Esophagus squamous epithelium (tissue), 5 donors: Measurements from ENCODE around the gene PBX3. TPM values are rescaled to one million over a fixed set of nuclear protein-coding genes. Genes with fewer than 3 reads are reported as not detected.
A peak's percentile ranks its signal among the peaks of the same experiment; 100 is the strongest.

Source experiments
- DNase-seq: peaks from one replicate; lab custom pipeline; 2025; lab: John Stamatoyannopoulos, UW
- H3K27ac ChIP-seq, 4 donors: fragments of 200-600 bp; sonication (generic); one replicate each; pipeline ENCODE4 v1.5.1; 2016 to 2019; ENCODE audit warnings: mild to moderate bottlenecking in 1 of 4
- H3K27me3 ChIP-seq, 4 donors: fragments of 200-600 bp; sonication (generic); 1 replicate in 3 of 4; 2 replicates in 1 of 4; pipeline versions ENCODE4 v1.5.1 to v1.6.0; 2017 to 2021; ENCODE audit warnings: antibody characterized with exemption in 1 of 4
- H3K36me3 ChIP-seq, 3 donors: fragments of 200-600 bp; sonication (generic); one replicate each; pipeline ENCODE4 v1.5.1; 2016 to 2019
- H3K4me1 ChIP-seq, 3 donors: fragments of 200-600 bp; sonication (generic); one replicate each; pipeline ENCODE4 v1.5.1; 2017 to 2019
- H3K4me3 ChIP-seq, 4 donors: fragments of 200-600 bp; sonication (generic); 1 replicate in 3 of 4; 2 replicates in 1 of 4; pipeline ENCODE4 v1.5.1; 2016 to 2019; ENCODE audit warnings: mild to moderate bottlenecking in 2 of 4, moderate library complexity in 1 of 4
- H3K9me3 ChIP-seq, 3 donors: fragments of 200-600 bp; sonication (generic); one replicate each; pipeline ENCODE4 v1.5.1; 2016 to 2019
- POLR2A ChIP-seq, 4 donors: fragments of 450-650 bp; IDR thresholded peaks; one replicate each; pipeline ENCODE4 v1.6.1; 2017; ENCODE audit warnings: antibody characterized with exemption in 4 of 4, mild to moderate bottlenecking in 4 of 4, moderate library complexity in 3 of 4
- WGBS, 2 donors: methylation state at CpG; one replicate each; pipeline ENCODE4 v1.1.5; 2018; 5-methylcytosine and 5-hydroxymethylcytosine counted together
- intact Hi-C: fragments of 100-400 bp; cut with DNase I; formaldehyde crosslinking; loops from one replicate; pipeline ENCODE4 v1.15.0; 2022
- total RNA-seq, 4 donors: library from RNA; depleted of rRNA; stranded (reverse); fragments of >200 nt; gene quantifications; one replicate each; pipeline ENCODE4 v1.1.0, GENCODE V29; 2016
- TF ChIP-seq, protein P1 (sequence below), 6 experiments: fragments of 450-650 bp in 4 of 6; fragments of 200-600 bp in 2 of 6; sonication (generic) in 2 of 6; IDR thresholded peaks; one replicate each; pipeline ENCODE4 v1.5.1; 2016 to 2019; ENCODE audit warnings: antibody characterized with exemption in 6 of 6, mild to moderate bottlenecking in 4 of 6, moderate library complexity in 4 of 6
- donor health status: DM: yes; HTN: yes; CAD: no.

The PBX3 gene
- total RNA-seq, 4 donors from 2014 or later = 10.2 to 27.1 (median 12.7) TPM

- H3K36me3 ChIP-seq = no peaks in the 10 kb centered on the region
- TF ChIP-seq POLR2A (IDR thresholded peaks at IDR 0.05) = no peak
- TF ChIP-seq, protein P1, sequence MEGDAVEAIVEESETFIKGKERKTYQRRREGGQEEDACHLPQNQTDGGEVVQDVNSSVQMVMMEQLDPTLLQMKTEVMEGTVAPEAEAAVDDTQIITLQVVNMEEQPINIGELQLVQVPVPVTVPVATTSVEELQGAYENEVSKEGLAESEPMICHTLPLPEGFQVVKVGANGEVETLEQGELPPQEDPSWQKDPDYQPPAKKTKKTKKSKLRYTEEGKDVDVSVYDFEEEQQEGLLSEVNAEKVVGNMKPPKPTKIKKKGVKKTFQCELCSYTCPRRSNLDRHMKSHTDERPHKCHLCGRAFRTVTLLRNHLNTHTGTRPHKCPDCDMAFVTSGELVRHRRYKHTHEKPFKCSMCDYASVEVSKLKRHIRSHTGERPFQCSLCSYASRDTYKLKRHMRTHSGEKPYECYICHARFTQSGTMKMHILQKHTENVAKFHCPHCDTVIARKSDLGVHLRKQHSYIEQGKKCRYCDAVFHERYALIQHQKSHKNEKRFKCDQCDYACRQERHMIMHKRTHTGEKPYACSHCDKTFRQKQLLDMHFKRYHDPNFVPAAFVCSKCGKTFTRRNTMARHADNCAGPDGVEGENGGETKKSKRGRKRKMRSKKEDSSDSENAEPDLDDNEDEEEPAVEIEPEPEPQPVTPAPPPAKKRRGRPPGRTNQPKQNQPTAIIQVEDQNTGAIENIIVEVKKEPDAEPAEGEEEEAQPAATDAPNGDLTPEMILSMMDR (IDR thresholded peaks at IDR 0.05) = no peak
- no peaks in the 10 kb centered on the region for H3K9me3 ChIP-seq
- no peak overlapping the region for H3K27ac ChIP-seq
- intact Hi-C loops = no loop called here
- no peak for DNase-seq
- WGBS, 2 donors = 68 to 71% methylated on average over 3 of the region's 3 CpGs
- no peaks in the 10 kb centered on the region for H3K27me3 ChIP-seq
- H3K4me3 ChIP-seq = no peak overlapping the region
- H3K4me1 ChIP-seq = peaks cover 0 to 14% (median 0%) of the 10 kb centered on the region in 3 donors
Observed at GRCh38 chr9:125825762-125826161, 78.6 kb downstream of the PBX3 start.

DNA sequence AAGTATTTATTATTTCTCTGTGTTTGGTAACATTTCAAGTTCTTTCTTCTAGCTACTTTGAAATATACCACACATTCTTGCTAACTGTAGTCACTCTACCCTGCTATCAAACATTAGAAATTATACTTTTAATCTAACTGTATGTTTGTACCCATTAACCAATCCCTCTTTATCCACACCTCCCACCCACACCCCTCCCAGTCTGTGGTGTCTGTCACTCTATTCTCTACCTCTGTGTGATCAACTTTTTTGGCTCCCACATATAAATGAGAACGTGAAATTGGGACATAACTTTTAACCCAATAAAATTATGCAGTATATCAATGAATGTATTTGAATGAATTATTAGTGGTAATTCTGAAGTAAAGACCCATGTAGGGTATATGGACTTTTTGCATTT, 79.7 kb downstream of the PBX3 start:
- no peaks in the 10 kb centered on the region for H3K36me3 ChIP-seq
- H3K4me1 ChIP-seq = peaks cover 0 to 14% (median 0%) of the 10 kb centered on the region in 3 donors
- H3K9me3 ChIP-seq = no peaks in the 10 kb centered on the region
- WGBS, 2 donors = 89 to 90% methylated on average over 1 of the region's 1 CpG
- no peak for TF ChIP-seq POLR2A (IDR thresholded peaks at IDR 0.05)
- TF ChIP-seq, protein P1 (IDR thresholded peaks at IDR 0.05) = no peak
- H3K27ac ChIP-seq = no peak overlapping the region
- H3K27me3 ChIP-seq = no peaks in the 10 kb centered on the region
- intact Hi-C loops = no loop called here
- no peak for DNase-seq
- no peak overlapping the region for H3K4me3 ChIP-seq

- no peak for DNase-seq
- 44 to 63% methylated on average over 7 of the region's 7 CpGs for WGBS, 2 donors
- no peak for TF ChIP-seq POLR2A (IDR thresholded peaks at IDR 0.05)
Observed at GRCh38 chr9:125829743-125830142, 82.6 kb downstream of the PBX3 start.

GRCh38 chr9:125831054-125831453, 83.9 kb downstream of the PBX3 start:
- Histone ChIP-seq H3K27ac (no peak overlapping the region), H3K36me3 (no peaks in the 10 kb centered on the region), H3K9me3 (no peaks in the 10 kb centered on the region), H3K27me3 (no peaks in the 10 kb centered on the region), H3K4me1 (no peaks in the 10 kb centered on the region), H3K4me3 (no peak overlapping the region)
- intact Hi-C loops = no loop called here
- no peak for DNase-seq
- TF ChIP-seq, protein P1 (IDR thresholded peaks at IDR 0.05) = no peak
- 73 to 75% methylated on average over 2 of the region's 2 CpGs for WGBS, 2 donors

More at GRCh38 chr9:125829743-125830142, 82.6 kb downstream of the PBX3 start:
- Histone ChIP-seq H3K27ac (peak overlapping the region in 3 of 4 donors; percentile 3 to 56 (median 26)), H3K4me3 (peak overlapping the region in 3 of 4 donors; percentile 19 to 60 (median 38)), H3K4me1 (peaks cover 0 to 5% (median 0%) of the 10 kb centered on the region in 3 donors), H3K36me3 (no peaks in the 10 kb centered on the region), H3K27me3 (no peaks in the 10 kb centered on the region), H3K9me3 (no peaks in the 10 kb centered on the region)
- intact Hi-C loops = no loop called here

DNA sequence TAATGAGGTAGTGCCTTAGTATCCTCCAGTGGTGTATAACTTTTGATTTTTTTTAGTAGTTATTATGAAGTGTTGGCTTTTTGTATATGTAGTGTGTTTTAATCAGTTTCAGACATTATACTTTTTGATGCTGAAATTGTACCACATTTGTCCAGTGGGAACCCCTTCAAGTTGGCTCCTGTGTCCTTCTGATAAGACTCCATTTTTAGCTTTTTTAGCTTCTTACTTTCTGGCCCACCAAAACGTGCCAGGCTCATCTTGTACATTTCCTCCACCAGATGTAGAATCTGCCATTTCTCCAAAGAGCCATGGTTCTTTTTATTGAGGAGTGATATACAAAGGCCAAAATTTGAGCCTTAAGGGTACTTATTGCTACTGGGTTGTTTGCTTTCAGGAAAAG, 84.4 kb downstream of the PBX3 start:
- Histone ChIP-seq H3K27ac (no peak overlapping the region), H3K9me3 (no peaks in the 10 kb centered on the region), H3K27me3 (no peaks in the 10 kb centered on the region), H3K4me3 (no peak overlapping the region), H3K36me3 (no peaks in the 10 kb centered on the region), H3K4me1 (no peaks in the 10 kb centered on the region)
- no peak for DNase-seq
- 83 to 100% methylated on average over 1 of the region's 1 CpG for WGBS, 2 donors
- intact Hi-C loops = no loop called here
- no peak for TF ChIP-seq POLR2A (IDR thresholded peaks at IDR 0.05)

DNA sequence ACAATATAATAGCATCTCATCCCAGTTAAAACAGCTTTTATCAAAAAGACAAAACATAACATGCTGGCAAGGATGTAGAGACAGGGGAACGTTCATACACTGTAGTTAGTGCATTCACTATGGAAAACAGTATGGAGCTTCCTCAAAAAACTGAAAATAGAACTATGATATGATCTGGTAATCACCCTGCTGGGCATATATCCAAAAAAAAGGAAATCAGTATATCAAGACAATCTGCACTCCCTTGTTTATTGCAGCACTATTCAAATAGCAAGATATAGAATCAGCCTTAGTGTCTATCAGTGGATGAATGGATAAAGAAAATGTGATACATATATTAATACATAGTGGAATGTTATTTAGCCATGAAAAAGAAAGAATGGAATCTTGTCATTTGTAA, 88.5 kb downstream of the PBX3 start:
- no peak for TF ChIP-seq POLR2A (IDR thresholded peaks at IDR 0.05)
- TF ChIP-seq, protein P1 (IDR thresholded peaks at IDR 0.05) = no peak
- Histone ChIP-seq H3K9me3 (no peaks in the 10 kb centered on the region), H3K36me3 (no peaks in the 10 kb centered on the region), H3K4me3 (no peak overlapping the region), H3K27me3 (no peaks in the 10 kb centered on the region), H3K27ac (no peak overlapping the region), H3K4me1 (no peaks in the 10 kb centered on the region)
- WGBS, 2 donors = 67 to 68% methylated on average over 1 of the region's 1 CpG
- DNase-seq = no peak
- intact Hi-C loops = no loop called here
